ENCODE measurements around the gene COLGALT1.

The COLGALT1 gene

DNA sequence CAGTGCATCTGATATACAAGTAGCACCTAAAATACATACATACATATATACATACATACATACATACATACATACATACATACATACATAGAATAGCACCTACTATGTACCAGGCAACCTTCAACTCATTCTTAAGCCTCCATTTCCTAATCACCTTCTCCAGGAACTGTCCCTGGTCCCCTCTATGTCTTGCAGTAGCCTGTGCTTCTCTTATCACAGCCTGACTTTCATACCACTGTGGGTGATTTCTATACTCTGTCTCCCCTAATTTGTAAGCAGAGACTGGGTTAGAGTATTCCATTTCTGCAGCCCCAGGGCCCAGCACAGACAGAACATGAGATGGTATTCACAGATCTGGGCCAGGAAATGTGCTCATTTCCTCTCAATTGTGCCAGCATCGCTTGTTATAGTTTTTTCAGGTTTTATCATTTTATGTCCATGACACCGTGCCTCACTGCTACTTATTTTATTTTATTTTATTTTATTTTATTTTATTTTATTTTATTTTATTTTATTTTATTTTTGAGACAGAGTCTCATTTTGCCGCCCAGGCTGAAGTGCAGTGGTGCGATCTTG, 14.2 kb upstream of the COLGALT1 start:
- H3K4me1 ChIP-seq (ENCODE audit: control insufficient read depth, low read length): peaks cover 30% of the 10 kb centered on the region
- no peaks in the 10 kb centered on the region; the same call in none of the 2 replicates for H4K20me1 ChIP-seq (ENCODE audit: control insufficient read depth, insufficient read depth, low read depth, low read length)
- no peak for TF ChIP-seq EZH2phosphoT487 (IDR thresholded peaks at IDR 0.05; ENCODE audit: borderline replicate concordance, low read length)
- TF ChIP-seq, protein P1, sequence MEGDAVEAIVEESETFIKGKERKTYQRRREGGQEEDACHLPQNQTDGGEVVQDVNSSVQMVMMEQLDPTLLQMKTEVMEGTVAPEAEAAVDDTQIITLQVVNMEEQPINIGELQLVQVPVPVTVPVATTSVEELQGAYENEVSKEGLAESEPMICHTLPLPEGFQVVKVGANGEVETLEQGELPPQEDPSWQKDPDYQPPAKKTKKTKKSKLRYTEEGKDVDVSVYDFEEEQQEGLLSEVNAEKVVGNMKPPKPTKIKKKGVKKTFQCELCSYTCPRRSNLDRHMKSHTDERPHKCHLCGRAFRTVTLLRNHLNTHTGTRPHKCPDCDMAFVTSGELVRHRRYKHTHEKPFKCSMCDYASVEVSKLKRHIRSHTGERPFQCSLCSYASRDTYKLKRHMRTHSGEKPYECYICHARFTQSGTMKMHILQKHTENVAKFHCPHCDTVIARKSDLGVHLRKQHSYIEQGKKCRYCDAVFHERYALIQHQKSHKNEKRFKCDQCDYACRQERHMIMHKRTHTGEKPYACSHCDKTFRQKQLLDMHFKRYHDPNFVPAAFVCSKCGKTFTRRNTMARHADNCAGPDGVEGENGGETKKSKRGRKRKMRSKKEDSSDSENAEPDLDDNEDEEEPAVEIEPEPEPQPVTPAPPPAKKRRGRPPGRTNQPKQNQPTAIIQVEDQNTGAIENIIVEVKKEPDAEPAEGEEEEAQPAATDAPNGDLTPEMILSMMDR (IDR thresholded peaks at IDR 0.05; ENCODE audit: low read depth, low read length, poor library complexity, severe bottlenecking): no peak
- peaks cover 4% of the 10 kb centered on the region for H3F3A ChIP-seq (ENCODE audit: control insufficient read depth, insufficient read depth)
- no peaks in the 10 kb centered on the region for H3K9me3 ChIP-seq (ENCODE audit: control insufficient read depth, insufficient read depth, low read length)
- no peak overlapping the region for H3K27ac ChIP-seq (ENCODE audit: low read depth, low read length)
- H3K9me2 ChIP-seq (replicated peaks; ENCODE audit: control insufficient read depth, low read length): no peaks in the 10 kb centered on the region
- no peak overlapping the region for H3K4me3 ChIP-seq (ENCODE audit: low read length)
- H3K27me3 ChIP-seq (ENCODE audit: control insufficient read depth, low read length): no peaks in the 10 kb centered on the region
- H3K4me2 ChIP-seq (ENCODE audit: low read length): no peak overlapping the region
- no peaks in the 10 kb centered on the region; the same call in 1 of the 2 replicates for H3K79me2 ChIP-seq (ENCODE audit: control insufficient read depth, low read length)
- H3K36me3 ChIP-seq (ENCODE audit: control insufficient read depth, low read length): peaks cover 61% of the 10 kb centered on the region

DNA sequence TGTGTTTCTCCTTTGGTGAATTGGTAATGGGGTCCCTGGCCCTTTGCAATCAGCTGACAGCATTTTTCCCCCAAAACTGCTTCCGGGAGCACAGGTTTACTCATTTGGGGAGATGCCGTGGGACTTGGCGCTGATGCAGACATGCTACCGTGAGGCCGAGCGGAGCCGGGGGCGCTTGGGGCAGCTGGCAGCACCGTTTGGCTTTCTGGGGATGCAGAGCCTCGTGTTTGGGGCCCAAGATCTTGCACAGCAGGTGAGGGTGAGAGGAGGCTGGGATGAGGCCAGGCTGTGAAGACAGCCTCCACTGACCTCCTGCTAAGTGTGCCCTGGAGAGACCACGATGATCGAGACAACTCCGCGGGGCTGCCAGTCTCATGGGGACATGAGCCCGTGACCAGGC, 13.4 kb upstream of the COLGALT1 start:
- no peaks in the 10 kb centered on the region for H3K9me2 ChIP-seq (replicated peaks; ENCODE audit: control insufficient read depth, low read length)
- no peak overlapping the region for H3K4me2 ChIP-seq (ENCODE audit: low read length)
- H3K79me2 ChIP-seq (ENCODE audit: control insufficient read depth, low read length): no peaks in the 10 kb centered on the region; the same call in 1 of the 2 replicates
- TF ChIP-seq, protein P1 (IDR thresholded peaks at IDR 0.05; ENCODE audit: low read depth, low read length, poor library complexity, severe bottlenecking): no peak
- no peak for TF ChIP-seq EZH2phosphoT487 (IDR thresholded peaks at IDR 0.05; ENCODE audit: borderline replicate concordance, low read length)
- no peaks in the 10 kb centered on the region; the same call in none of the 2 replicates for H4K20me1 ChIP-seq (ENCODE audit: control insufficient read depth, insufficient read depth, low read depth, low read length)
- no peaks in the 10 kb centered on the region for H3K27me3 ChIP-seq (ENCODE audit: control insufficient read depth, low read length)
- no peak overlapping the region for H3K27ac ChIP-seq (ENCODE audit: low read depth, low read length)
- peaks cover 4% of the 10 kb centered on the region for H3F3A ChIP-seq (ENCODE audit: control insufficient read depth, insufficient read depth)
- no peaks in the 10 kb centered on the region for H3K9me3 ChIP-seq (ENCODE audit: control insufficient read depth, insufficient read depth, low read length)
- H3K4me1 ChIP-seq (ENCODE audit: control insufficient read depth, low read length): peaks cover 28% of the 10 kb centered on the region
- H3K4me3 ChIP-seq (ENCODE audit: low read length): no peak overlapping the region
- peaks cover 59% of the 10 kb centered on the region for H3K36me3 ChIP-seq (ENCODE audit: control insufficient read depth, low read length)

DNA sequence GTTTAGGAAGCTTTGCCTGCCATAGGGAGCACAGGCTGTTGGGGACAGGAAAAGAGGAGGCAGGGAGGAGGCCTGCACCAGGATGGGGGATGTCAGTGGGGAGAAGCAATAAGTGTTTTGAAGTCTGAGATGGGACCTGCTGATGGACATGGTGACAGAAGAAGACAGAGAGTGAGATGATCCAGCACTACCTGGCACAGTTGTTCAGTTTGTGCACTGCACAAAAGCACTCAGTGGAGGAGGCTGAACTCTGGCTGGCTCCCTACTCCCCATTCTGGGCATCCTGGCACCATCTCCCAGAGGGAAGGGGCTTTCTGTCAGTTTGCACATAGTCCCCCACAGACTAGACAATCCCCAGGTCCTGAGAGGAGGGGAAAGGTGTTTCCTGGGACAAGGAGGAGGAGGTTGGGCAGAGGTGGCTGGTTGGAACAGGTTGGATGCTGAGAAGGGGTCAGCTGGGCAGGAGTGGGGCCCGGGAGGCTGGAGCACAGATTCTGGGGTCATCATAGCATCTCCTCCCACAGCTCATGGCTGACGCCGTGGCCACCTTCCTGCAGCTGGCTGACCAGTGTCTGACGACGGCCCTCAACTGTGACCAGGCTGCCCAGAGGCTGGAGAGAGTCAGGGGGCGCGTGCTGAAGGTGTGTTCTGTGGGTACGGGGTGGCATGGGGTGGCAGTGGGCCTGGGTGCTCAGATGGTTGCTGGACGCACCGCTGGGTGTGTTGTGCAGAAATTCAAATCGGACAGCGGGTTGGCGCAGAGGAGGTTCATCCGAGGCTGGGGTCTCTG, 12.5 kb upstream of the COLGALT1 start:
- H3K4me1 ChIP-seq (ENCODE audit: control insufficient read depth, low read length): peaks cover 19% of the 10 kb centered on the region
- TF ChIP-seq EZH2phosphoT487 (IDR thresholded peaks at IDR 0.05; ENCODE audit: borderline replicate concordance, low read length): no peak
- TF ChIP-seq, protein P1 (IDR thresholded peaks at IDR 0.05; ENCODE audit: low read depth, low read length, poor library complexity, severe bottlenecking): no peak
- H3F3A ChIP-seq (ENCODE audit: control insufficient read depth, insufficient read depth): peaks cover 4% of the 10 kb centered on the region
- no peak overlapping the region for H3K4me2 ChIP-seq (ENCODE audit: low read length)
- H4K20me1 ChIP-seq (ENCODE audit: control insufficient read depth, insufficient read depth, low read depth, low read length): no peaks in the 10 kb centered on the region; the same call in none of the 2 replicates
- H3K9me2 ChIP-seq (replicated peaks; ENCODE audit: control insufficient read depth, low read length): no peaks in the 10 kb centered on the region
- H3K79me2 ChIP-seq (ENCODE audit: control insufficient read depth, low read length): no peaks in the 10 kb centered on the region; the same call in 1 of the 2 replicates
- no peak overlapping the region for H3K4me3 ChIP-seq (ENCODE audit: low read length)
- no peak overlapping the region for H3K27ac ChIP-seq (ENCODE audit: low read depth, low read length)
- H3K36me3 ChIP-seq (ENCODE audit: control insufficient read depth, low read length): peaks cover 52% of the 10 kb centered on the region
- H3K9me3 ChIP-seq (ENCODE audit: control insufficient read depth, insufficient read depth, low read length): no peaks in the 10 kb centered on the region
- no peaks in the 10 kb centered on the region for H3K27me3 ChIP-seq (ENCODE audit: control insufficient read depth, low read length)
